WTC11 (cell line): Measurements from ENCODE around the gene ALOX15B.

Source experiments
- CBFB ChIP-seq: sonication (generic); formaldehyde crosslinking; IDR thresholded peaks from 2 replicates; pipeline ENCODE4 v1.8.1; 2022; ENCODE audit warnings: mild to moderate bottlenecking, low read depth, missing genetic modification reagents
- ZBTB21 ChIP-seq: sonication (generic); formaldehyde crosslinking; IDR thresholded peaks from 2 replicates; pipeline ENCODE4 v1.8.1; 2023; ENCODE audit warnings: mild to moderate bottlenecking, missing genetic modification reagents, borderline replicate concordance
- ZNF317 ChIP-seq: sonication (generic); formaldehyde crosslinking; IDR thresholded peaks from 2 replicates; pipeline ENCODE4 v1.8.1; 2023; ENCODE audit warnings: low read depth, mild to moderate bottlenecking, moderate library complexity, missing genetic modification reagents, borderline replicate concordance
- TF ChIP-seq, protein P1 (sequence below): fragments of 200-600 bp; IDR thresholded peaks from 2 replicates; pipeline ENCODE4 v1.8.0; 2022; ENCODE audit warnings: antibody characterized with exemption
- TF ChIP-seq, protein P2 (sequence below): sonication (generic); formaldehyde crosslinking; IDR thresholded peaks from 2 replicates; pipeline ENCODE4 v1.8.1; 2023; ENCODE audit warnings: mild to moderate bottlenecking, moderate library complexity, missing genetic modification reagents
- TF ChIP-seq, protein P3 (sequence below): sonication (generic); formaldehyde crosslinking; IDR thresholded peaks from 2 replicates; pipeline ENCODE4 v1.8.0; 2022; ENCODE audit warnings: mild to moderate bottlenecking, missing genetic modification reagents
- TF ChIP-seq, protein P4 (sequence below): sonication (generic); formaldehyde crosslinking; IDR thresholded peaks from 2 replicates; pipeline ENCODE4 v1.8.0; 2023; ENCODE audit warnings: mild to moderate bottlenecking, missing genetic modification reagents
- TF ChIP-seq, protein P5 (sequence below): fragments of 250-450 bp; sonication (Bioruptor Pico); conservative IDR thresholded peaks from 2 replicates; pipeline ENCODE4 v1.9.0; 2021; ENCODE audit warnings: mild to moderate bottlenecking

DNA sequence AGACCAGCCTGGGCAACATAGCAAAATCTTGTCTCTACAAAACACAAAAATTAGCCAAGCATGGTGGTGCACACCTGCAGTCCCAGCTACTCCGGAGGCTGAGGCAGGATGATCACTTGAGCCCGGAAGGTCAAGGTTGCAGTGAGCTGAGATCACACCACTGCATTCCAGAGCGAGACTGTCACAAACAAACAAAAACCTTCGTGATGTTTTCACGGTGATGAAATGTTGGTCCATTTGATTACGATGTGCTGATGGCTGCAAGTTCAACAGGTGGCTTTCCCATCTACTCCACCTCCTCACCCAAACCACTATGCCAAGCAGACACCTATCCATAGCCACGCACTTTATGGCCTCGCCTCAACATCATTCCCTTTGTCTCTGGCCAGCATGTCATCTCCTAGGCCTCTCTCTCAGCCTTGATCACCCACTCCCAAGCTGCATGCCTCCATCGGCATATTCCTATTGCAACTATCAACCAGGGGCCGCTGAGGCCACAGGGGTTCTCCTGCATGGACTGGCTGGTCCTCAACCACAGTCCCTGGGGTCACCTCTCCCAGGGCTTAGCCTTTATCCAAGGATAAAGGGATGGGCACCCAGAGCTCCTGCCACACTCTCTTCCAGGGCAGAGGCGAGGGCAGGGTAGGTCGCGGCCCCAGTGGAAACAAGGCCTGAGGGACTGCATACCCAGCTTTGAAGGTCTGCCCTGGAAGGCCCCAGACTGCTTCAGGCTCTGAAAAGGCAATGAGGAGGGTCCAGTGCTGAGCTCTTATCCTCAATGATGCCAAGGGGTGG, 17.1 kb upstream of the ALOX15B start:
- TF ChIP-seq ZNF317 (CRISPR knock-in tag) (no peak), CBFB (CRISPR knock-in tag) (no peak), ZBTB21 (CRISPR knock-in tag) (no peak)
- TF ChIP-seq, protein P1, sequence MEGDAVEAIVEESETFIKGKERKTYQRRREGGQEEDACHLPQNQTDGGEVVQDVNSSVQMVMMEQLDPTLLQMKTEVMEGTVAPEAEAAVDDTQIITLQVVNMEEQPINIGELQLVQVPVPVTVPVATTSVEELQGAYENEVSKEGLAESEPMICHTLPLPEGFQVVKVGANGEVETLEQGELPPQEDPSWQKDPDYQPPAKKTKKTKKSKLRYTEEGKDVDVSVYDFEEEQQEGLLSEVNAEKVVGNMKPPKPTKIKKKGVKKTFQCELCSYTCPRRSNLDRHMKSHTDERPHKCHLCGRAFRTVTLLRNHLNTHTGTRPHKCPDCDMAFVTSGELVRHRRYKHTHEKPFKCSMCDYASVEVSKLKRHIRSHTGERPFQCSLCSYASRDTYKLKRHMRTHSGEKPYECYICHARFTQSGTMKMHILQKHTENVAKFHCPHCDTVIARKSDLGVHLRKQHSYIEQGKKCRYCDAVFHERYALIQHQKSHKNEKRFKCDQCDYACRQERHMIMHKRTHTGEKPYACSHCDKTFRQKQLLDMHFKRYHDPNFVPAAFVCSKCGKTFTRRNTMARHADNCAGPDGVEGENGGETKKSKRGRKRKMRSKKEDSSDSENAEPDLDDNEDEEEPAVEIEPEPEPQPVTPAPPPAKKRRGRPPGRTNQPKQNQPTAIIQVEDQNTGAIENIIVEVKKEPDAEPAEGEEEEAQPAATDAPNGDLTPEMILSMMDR: no peak
- TF ChIP-seq, protein P2, sequence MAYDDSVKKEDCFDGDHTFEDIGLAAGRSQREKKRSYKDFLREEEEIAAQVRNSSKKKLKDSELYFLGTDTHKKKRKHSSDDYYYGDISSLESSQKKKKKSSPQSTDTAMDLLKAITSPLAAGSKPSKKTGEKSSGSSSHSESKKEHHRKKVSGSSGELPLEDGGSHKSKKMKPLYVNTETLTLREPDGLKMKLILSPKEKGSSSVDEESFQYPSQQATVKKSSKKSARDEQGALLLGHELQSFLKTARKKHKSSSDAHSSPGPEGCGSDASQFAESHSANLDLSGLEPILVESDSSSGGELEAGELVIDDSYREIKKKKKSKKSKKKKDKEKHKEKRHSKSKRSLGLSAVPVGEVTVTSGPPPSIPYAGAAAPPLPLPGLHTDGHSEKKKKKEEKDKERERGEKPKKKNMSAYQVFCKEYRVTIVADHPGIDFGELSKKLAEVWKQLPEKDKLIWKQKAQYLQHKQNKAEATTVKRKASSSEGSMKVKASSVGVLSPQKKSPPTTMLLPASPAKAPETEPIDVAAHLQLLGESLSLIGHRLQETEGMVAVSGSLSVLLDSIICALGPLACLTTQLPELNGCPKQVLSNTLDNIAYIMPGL: no peak
- TF ChIP-seq, protein P3, sequence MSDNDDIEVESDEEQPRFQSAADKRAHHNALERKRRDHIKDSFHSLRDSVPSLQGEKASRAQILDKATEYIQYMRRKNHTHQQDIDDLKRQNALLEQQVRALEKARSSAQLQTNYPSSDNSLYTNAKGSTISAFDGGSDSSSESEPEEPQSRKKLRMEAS (CRISPR knock-in tag): no peak
- TF ChIP-seq, protein P4, sequence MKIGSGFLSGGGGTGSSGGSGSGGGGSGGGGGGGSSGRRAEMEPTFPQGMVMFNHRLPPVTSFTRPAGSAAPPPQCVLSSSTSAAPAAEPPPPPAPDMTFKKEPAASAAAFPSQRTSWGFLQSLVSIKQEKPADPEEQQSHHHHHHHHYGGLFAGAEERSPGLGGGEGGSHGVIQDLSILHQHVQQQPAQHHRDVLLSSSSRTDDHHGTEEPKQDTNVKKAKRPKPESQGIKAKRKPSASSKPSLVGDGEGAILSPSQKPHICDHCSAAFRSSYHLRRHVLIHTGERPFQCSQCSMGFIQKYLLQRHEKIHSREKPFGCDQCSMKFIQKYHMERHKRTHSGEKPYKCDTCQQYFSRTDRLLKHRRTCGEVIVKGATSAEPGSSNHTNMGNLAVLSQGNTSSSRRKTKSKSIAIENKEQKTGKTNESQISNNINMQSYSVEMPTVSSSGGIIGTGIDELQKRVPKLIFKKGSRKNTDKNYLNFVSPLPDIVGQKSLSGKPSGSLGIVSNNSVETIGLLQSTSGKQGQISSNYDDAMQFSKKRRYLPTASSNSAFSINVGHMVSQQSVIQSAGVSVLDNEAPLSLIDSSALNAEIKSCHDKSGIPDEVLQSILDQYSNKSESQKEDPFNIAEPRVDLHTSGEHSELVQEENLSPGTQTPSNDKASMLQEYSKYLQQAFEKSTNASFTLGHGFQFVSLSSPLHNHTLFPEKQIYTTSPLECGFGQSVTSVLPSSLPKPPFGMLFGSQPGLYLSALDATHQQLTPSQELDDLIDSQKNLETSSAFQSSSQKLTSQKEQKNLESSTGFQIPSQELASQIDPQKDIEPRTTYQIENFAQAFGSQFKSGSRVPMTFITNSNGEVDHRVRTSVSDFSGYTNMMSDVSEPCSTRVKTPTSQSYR (CRISPR knock-in tag): no peak
- TF ChIP-seq, protein P5, sequence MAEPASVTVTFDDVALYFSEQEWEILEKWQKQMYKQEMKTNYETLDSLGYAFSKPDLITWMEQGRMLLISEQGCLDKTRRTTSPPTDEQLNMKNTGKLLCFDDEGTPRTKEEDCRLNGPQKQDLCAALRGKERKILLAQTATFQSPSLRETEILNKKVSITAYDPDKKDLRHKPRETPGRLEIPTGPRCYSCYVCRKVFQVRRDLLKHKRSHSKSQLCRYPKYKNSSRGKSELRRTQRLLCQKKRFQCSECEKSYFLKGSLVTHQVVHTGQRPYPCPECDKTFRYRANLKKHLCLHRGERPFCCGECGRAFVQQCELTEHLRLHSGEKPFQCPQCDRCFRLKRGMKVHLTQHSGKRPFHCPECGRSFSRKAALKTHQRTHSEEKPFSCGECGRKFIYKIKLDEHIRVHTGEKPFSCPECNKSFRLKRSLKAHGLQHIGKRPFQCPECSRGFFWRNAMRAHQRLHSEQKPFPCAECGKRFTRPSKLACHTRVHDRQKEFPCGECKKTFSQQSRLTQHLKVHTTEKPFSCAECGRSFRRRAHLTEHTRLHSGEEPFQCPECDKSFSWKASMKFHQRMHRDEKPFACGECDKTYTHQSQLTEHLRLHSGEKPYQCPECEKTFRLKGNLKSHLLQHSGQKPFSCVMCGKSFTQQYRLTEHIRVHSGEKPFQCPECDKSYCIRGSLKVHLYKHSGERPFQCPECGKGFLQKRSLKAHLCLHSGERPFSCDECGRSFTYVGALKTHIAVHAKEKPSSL: no peak
